Medulla oblongata (tissue), 1 donor: ENCODE data around the gene XIAP.
"Not testable (repeated sequence)": the region's sequence is repeated elsewhere in the genome, so short reads cannot be mapped to it uniquely, and the experiment has no call there.

ENCODE experiments used
- DNase-seq: peaks from one replicate; pipeline ENCODE4 v3.0.0-alpha.2; 2015; ENCODE audit errors: extremely low spot score

The XIAP gene

GRCh38 chrX:123876177-123876576 lies 16.3 kb downstream of the XIAP start:
- no peak for DNase-seq

- no peak for DNase-seq
Measured at GRCh38 chrX:123876844-123877243, 17.0 kb downstream of the XIAP start.

GRCh38 chrX:123878252-123878721 lies 18.4 kb downstream of the XIAP start:
- DNase-seq, result no peak

- no peak for DNase-seq
Measured at GRCh38 chrX:123881330-123881729, 21.5 kb downstream of the XIAP start.

- DNase-seq, result no peak
Measured at GRCh38 chrX:123882391-123882790, 22.5 kb downstream of the XIAP start.

- peak; percentile 29 for DNase-seq
Measured at GRCh38 chrX:123884809-123885408, 25.1 kb downstream of the XIAP start.

- no peak for DNase-seq
Measured at GRCh38 chrX:123899701-123900100, 39.8 kb downstream of the XIAP start.

- not testable (repeated sequence) for DNase-seq
Measured at GRCh38 chrX:123903261-123903660, 43.4 kb downstream of the XIAP start.

- DNase-seq, result no peak
Measured at GRCh38 chrX:123905332-123905731, 45.5 kb downstream of the XIAP start.

- no peak for DNase-seq
Measured at GRCh38 chrX:123906557-123907316, 46.9 kb downstream of the XIAP start.

GRCh38 chrX:123909523-123909922 lies 49.7 kb downstream of the XIAP start:
- DNase-seq, result no peak

- no peak for DNase-seq
Measured at GRCh38 chrX:123917069-123917468, 57.2 kb downstream of the XIAP start.

GRCh38 chrX:123918106-123918721 lies 58.4 kb downstream of the XIAP start:
- DNase-seq, result no peak

- no peak for DNase-seq
Measured at GRCh38 chrX:123920105-123920785, 60.4 kb downstream of the XIAP start.

- no peak for DNase-seq
Measured at GRCh38 chrX:123923211-123923610, 63.4 kb downstream of the XIAP start.

- no peak for DNase-seq
Measured at GRCh38 chrX:123924186-123924585, 64.3 kb downstream of the XIAP start.

- no peak for DNase-seq
Measured at GRCh38 chrX:123927845-123928244, 68.0 kb downstream of the XIAP start.

- not testable (repeated sequence) for DNase-seq
Measured at GRCh38 chrX:123932055-123932454, 72.2 kb downstream of the XIAP start.

- DNase-seq, result no peak
Measured at GRCh38 chrX:123943074-123943473, 83.2 kb downstream of the XIAP start.

GRCh38 chrX:123943488-123943887 lies 83.6 kb downstream of the XIAP start:
- no peak for DNase-seq

GRCh38 chrX:123949846-123950245 lies 90.0 kb downstream of the XIAP start:
- DNase-seq, result no peak
